B cell (primary cell): ENCODE results near the gene PDZD7.

Experiments used
- CTCF ChIP-seq: fragments of 200-600 bp; IDR thresholded peaks from one replicate; pipeline ENCODE4 v1.8.0; 2022; ENCODE audit warnings: antibody characterized with exemption, mild to moderate bottlenecking
- EZH2 ChIP-seq: IDR thresholded peaks from 2 replicates; pipeline ENCODE4 v1.6.1; 2012; ENCODE audit warnings: borderline replicate concordance, low read depth, mild to moderate bottlenecking, moderate library complexity, low read length; ENCODE audit not compliant: insufficient read depth, poor library complexity, severe bottlenecking

DNA sequence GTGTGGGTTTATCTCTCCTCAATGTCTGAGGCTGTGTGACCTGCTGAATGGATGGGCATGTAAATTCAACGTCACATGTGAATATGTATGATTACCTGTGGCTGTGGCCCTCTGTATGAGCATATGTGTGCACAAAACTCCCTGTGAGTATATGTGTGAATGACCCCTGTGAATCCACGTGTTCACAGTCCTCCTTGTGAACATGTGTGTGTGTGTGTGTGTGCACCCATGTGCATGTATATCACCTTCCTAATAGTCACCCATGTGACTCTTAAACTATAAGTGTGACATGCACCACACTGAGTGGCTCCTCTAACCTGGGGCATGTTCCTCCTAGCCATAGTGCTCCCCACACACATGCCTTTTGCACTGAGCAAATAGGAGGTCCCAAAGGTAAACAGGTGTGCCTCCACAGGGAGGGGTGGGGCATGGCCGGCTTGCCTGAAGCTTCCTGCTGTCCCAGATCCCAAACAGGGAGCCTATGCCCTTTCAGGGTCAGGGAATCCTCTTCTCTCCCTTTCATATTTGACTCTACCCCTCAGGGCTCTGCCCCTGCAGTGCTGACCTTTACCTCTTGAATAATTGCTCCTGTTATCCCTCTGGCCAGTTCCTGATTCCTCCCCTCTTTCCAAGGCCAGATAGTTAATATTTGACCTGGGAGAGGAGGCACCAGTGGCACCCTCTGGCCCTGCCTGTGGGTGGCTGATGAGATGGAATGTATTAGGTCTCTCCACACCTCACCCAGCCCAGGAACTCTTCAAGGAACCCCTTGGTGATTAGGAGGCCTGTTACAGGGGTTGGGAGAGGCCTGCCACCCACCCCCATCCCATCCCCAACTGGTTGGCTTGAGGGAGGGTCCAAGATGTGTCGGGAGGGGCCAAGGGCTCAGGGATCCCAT lies 59.8 kb downstream of the PDZD7 start:
- TF ChIP-seq EZH2, result no peak
- no peak for TF ChIP-seq CTCF
